GM12872 (cell line): ENCODE results near the gene ITGA5.

ENCODE experiments used
- CTCF ChIP-seq: IDR thresholded peaks from 3 replicates; pipeline ENCODE4 v1.5.1; 2011; ENCODE audit warnings: low read depth, mild to moderate bottlenecking, low read length, moderate library complexity; ENCODE audit not compliant: insufficient read depth

Gene ITGA5

GRCh38 chr12:54390668-54391551, 28.2 kb downstream of the ITGA5 start:
- peak; percentile 49 for TF ChIP-seq CTCF

- TF ChIP-seq CTCF: no peak
These were observed 28.8 kb downstream of the ITGA5 start for GRCh38 chr12:54390176-54390667.

GRCh38 chr12:54389607-54390175, 29.4 kb downstream of the ITGA5 start:
- TF ChIP-seq CTCF: no peak

GRCh38 chr12:54389134-54389508, 29.9 kb downstream of the ITGA5 start:
- no peak for TF ChIP-seq CTCF

- no peak for TF ChIP-seq CTCF
These were observed 30.6 kb downstream of the ITGA5 start for GRCh38 chr12:54388237-54389133.

GRCh38 chr12:54387114-54387467, 32.0 kb downstream of the ITGA5 start:
- TF ChIP-seq CTCF: no peak

- TF ChIP-seq CTCF: no peak
These were observed 32.5 kb downstream of the ITGA5 start for GRCh38 chr12:54386403-54387113.
